HG03354 (cell line): ENCODE data around the gene INCENP.

Experiments
- ATAC-seq: cut with Tn5 transposase; IDR thresholded peaks from one replicate; pipeline ENCODE4 v1.9.1; 2021; ENCODE audit warnings: mild to moderate bottlenecking; ENCODE audit not compliant: unreplicated experiment, poor library complexity, severe bottlenecking

Gene INCENP

DNA sequence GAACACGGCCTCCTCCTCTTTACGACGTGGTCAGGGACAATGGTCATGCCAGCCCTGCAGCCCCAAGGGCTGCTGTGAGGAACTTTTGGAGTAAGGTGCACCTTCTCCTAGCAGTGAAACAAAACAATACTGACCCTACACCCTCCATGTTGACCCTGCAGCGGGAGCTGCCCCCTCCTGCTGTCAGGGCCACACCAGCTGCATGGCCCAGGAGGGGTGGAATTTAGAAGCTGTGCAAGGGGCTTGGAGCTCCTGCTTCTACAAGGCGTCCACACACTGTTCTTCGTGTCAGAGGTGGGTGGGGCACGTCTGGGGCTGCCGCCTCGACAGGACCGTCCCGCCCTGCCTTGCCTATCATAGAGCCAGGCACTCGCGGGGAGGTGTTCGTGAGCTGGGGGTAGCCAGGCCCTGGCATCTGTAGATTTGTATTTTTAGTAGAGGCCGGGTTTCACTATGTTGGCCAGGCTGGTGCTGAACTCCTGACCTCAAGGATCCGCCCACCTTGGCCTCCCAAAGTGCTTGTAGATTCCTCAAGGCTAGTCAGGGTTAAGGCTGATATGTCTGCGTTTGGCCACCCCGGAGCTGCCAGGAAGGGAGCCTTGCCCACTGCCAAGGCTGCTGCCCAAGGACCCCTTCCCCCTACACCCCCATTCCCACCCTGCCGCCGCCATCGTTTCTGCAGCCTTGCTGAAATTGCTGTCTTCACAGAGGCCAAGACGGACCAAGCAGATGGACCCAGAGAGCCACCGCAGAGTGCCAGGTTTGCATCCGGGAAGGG, 15.9 kb downstream of the INCENP start:
- no peak for ATAC-seq

DNA sequence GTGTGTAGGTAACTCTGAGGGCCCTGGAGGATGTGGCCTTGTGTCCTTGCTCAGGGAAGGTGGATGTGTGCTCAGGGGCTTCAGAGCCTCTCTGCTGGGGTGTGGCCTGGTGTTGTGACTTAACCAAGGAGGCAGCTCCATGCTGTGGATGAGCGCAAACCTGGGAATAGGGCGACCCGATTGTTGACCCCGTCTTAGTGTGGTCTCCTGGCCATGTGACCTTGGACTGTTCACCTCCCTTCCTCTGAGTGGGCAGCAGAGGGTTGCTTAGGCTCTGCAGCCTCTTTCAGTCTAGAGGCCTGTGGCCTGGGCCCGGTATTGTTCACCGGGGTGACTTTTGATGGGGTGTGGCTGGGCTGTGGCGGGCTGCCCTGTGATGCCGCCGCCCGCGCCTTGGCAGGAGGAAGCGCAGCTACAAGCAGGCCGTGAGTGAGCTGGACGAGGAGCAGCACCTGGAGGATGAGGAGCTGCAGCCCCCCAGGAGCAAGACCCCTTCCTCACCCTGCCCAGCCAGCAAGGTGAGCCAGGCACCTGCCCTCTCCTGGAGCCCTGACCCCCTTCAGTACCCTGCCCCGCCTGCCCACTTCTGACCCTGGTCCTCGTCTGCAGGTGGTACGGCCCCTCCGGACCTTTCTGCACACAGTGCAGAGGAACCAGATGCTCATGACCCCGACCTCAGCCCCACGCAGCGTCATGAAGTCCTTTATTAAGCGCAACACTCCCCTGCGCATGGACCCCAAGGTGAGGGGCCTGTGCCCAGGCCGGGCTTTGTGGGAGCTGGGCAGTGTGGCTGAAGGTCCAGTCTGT, 16.7 kb downstream of the INCENP start:
- no peak for ATAC-seq

DNA sequence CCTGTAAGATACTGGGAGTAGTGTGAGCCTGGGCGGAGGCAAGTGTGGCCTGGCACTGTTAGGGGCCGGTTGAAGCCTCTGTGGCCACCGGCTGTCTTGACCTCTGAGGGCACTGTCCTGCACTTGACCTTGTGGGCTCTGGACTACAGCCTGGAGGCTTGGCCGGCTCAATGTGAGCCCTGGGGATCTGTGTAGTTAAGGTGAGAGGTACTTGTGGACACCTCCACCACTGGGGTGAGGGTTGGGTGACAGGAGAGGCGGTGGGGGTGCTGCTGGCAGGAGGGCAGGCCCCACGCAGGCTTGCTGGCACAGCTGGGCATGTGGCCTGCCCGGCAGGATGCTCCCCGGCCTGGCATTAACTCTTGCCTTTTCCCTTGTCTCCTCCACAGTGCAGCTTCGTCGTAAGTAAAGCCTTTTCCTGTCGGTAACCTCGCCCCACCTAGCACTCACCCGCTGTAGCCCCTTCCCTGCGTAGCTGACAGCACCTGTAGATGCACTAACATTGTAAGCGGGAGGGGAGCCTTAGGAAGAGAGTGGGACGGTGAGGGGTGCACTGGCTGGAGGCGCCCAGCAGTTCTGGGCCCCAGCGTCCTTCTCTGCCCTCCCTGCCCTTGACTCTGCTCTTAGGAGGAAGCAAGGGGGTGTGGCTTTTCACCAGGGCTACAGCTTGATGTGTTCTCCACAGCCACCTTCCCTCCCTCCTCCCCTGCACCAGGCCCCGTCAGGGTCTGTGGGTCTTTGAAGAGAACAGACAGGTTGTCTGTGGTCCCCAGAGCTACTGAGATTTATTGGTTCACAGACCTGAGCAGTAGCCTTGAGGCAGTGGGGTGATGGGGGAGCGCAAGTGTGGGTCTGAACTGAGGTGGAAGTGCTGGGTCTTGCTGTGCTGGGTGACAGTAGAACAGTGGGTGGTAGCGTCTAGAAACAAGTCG, 17.6 kb downstream of the INCENP start:
- ATAC-seq = no peak

DNA sequence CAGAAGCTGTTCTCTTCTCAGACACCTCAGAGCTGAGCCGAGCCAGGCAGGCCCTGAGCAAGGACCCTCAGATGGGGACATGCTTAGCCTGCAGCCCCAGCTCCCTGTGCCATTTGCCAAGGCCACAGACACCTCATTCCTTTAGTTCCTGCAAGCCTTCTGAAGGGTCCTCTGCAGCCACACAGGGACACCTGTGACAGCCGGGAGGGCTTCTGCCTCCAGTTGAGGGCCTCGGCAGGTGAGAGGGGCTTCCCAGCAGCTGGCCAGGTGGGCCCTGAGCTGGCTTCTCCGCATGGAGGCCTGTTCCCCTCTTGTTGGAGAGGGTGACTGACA, 18.2 kb downstream of the INCENP start:
- no peak for ATAC-seq

DNA sequence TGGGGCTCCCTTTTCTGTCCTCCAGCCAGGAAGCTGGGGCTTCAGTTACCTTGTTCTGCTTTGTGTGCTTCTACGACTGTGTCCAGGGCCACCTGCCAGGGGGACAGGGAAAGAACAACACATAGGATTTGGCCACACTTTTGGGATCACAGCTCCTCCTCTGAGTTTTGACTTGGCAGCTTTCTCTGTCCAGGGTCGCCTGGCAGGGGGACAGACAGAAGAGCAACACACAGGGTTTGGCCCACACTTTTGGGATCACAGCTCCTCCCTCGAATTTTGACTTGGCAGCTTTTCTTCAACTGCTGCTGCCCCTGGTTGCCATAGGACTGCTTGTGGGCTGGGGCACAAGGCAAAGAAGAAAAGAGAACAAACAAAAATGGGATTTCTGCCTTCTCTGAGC, 19.1 kb downstream of the INCENP start:
- ATAC-seq = no peak

DNA sequence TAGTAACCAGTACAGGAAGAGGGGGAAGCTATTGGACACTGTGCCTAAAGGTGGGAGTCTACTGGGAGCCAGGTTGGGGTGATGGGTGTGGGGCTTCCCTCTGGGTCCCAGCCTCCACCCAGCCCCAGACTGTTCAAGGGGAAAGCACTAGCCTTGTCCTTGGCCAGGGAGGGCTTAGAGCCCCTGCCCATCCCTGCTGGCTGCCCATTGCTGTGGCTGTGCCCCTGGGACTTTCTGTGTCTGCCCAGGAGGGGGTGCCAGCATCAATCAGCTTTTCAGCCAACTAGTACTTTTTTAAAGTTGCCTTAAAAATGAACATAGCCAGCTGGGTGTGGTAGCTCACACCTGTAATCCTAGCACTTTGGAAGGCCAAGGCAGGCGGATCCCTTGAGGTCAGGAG, 19.9 kb downstream of the INCENP start:
- ATAC-seq = no peak

DNA sequence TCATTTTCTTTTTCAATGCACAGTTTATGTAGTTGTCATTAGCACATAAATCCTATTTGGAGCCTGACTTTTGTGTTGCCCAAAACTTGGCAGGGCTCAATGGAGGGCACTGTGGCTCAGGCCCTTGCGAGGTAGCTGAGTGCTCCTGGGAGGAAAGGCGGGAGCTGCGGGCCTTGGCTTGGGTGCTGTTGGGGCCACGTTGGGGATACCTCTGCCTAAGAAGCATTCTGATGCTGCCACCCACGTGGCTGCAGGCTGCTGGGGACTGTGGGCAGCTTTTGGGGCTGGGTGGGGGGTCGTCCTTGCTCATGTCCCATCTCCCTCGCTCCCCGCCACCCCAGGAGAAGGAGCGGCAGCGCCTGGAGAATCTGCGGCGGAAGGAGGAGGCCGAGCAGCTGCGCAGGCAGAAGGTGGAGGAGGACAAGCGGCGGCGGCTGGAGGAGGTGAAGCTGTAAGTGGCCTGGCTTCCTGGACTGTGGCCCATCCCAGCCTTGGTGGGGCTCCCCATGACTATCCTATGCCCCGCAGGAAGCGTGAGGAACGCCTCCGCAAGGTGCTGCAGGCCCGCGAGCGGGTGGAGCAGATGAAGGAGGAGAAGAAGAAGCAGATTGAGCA, 20.9 kb downstream of the INCENP start:
- no peak for ATAC-seq

DNA sequence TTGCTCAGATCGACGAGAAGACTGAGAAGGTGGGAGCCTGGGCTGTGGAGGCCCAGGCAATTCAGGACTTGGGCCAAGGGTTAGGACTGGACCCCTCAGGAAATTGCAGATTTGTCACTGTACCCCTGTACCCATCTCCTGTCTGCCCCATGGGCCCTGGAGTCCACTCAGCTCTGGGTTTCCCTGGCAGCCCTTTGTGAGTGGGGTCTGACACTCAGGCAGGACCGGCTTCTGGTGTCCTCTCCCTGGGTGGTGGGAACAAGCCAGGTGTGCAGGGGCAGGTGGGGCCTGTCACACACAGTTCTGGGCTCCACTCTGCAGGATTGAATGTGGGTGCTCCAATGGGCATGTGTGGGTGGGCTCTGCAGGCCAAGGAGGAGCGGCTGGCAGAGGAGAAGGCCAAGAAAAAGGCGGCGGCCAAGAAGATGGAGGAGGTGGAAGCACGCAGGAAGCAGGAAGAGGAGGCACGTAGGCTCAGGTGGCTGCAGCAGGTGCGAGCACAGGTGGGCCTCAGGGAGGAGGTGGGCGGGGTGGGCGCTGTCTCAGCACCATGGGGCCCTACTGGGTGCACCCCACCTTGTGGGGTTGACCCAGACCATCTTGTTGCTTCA, 21.6 kb downstream of the INCENP start:
- ATAC-seq = no peak

DNA sequence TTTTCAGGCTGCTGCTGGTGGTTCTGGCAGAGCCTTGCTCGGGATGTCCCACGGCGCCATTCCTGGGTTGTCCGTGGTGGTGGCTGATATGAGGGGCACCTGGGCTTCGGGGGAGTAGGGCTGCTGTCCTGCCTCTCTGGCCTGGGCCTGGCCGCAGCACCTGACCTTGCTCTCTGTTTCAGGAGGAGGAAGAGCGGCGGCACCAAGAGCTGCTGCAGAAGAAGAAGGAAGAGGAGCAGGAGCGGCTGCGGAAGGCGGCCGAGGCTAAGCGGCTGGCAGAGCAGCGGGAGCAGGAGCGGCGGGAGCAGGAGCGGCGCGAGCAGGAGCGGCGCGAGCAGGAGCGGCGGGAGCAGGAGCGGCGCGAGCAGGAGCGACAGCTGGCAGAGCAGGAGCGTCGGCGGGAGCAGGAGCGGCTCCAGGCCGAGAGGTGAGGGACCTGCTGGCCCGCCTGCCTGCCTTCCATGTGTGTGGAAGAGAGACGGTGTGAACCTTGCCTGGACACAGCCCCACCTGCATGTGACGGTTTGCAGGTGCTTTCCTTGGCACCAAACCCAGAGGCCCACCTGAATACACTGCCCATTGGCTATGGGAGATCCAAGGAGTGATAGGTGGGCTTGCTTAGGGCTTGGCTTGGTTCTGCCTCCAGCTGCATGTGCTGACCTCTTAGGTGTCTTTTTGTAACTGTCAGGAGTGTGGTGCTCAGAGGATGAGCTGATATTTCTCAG, 22.8 kb downstream of the INCENP start:
- no peak for ATAC-seq

DNA sequence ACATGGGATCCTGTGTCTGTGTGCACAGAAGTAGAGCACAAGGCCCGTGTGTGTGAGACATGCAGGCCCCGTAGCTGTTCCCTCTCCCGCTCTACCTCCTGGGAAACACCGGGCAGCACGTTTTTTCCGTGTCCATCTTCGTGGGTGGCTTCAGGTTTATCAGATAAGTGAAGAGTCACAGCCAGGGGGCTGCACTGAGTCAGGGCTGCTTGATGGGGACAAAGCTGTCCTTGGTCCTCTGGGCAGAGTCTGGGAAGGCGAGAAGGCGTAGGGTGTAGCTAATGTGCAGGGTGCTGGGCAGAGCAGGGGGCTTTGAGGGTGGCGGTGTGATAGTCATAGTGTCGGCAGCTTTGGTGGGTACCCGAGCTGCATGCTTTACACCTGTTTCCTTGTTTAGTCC, 23.7 kb downstream of the INCENP start:
- no peak for ATAC-seq

DNA sequence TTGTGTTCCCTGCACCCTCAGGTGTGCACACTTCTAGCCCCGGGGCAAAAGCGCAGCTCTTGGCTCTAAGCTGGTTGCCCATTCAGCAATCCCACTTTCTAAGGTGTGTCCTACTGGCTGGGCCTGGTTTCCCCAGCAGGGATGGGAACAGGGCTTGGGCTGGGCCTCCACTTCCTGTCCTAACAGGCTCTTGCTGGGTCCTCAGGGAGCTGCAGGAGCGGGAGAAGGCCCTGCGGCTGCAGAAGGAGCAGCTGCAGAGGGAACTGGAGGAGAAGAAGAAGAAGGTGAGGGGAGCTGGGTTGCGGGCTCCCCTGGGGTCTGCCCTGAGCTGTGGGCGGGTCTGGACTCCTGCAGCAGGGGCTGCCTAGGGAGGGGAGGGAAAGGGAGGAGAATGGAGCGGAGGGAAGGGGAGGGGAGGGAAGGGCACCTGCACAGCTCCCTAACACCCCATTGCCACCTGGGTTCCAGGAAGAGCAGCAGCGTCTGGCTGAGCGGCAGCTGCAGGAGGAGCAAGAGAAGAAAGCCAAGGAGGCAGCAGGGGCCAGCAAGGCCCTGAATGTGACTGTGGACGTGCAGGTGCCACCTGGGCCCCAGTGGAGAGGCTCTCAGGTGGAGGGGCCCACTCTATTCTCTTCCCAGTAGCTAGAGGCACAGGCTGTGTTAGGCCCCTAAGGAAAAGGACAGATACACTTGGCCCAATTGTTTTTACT, 24.6 kb downstream of the INCENP start:
- ATAC-seq = no peak

DNA sequence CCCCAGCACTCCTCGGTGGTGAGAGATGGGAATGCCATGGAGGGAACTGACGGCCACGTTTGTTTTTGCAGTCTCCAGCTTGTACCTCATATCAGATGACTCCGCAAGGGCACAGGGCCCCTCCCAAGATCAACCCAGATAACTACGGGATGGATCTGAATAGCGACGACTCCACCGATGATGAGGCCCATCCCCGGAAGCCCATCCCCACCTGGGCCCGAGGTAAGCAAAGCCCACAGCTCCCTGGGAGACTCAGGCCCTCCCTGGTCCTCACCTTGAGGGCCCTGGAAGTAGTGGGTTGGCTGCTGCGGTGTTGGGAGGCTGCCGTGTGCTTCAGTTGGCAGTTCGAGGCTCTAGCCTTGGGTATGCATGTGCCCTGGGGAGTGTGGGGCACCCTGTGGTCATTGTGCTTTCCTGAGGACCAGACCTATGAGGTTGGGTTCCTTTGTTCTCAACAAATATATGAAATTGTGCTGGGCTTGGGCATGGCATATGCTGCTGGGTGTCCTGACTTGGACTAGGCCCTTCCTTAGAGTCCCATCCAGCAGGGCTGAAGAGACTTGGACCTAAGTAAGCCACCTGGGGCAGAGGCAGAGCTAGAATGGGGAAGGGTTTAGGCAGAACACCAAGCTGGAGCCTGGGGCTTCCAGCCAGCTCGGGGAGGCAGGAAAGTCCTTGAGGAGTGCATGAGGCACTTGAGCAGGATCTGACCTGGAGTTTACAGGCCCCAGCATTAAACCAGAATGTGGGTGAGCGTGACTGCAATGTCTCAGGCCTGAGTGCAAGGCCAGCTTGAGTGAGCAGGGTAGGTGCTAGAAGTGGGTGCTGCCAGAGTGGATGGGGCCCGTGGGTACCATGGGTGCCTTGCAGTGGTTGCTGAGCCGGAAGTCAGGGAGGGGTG, 26.4 kb downstream of the INCENP start:
- no peak for ATAC-seq

DNA sequence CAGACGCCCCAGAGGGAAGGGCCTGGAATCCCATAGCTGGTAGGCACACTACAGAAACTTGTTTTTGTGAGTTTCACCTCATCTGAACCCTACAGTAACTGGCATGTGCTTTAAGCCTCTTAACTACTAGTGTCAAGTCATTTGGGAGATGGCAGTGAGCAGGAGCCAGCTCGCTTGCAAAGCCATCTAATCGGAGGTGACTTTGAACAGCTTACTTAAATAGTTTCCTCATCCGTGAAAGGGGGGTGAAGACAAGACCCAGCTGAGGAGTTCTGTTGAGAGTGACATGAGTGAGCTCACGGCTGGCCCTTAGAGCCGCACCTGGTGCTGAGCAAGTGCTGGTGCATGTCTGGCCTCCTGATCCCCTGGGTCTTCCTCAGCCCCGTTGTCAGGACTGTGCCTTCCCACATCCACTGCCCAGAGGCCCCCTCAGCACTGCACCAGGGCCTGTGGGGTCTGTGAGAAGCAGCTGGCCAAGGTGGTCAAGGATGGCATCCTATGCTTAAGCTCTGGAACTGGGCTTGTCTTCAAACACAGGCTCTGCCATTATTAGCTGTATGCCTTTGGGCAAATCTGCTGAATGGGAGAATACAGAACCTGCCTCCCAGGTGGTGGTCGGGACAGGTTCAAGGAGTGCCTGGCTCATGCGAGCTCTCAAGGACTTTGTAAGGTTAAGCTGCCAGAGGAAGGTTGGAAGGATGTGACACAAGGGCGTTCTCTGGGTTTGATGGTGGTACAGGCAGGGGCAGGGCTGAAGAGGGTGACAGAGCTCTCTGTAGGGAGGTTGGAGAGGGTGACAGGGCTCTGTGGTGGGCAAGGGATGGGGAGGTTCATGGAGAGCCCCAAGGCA, 27.3 kb downstream of the INCENP start:
- ATAC-seq = no peak

DNA sequence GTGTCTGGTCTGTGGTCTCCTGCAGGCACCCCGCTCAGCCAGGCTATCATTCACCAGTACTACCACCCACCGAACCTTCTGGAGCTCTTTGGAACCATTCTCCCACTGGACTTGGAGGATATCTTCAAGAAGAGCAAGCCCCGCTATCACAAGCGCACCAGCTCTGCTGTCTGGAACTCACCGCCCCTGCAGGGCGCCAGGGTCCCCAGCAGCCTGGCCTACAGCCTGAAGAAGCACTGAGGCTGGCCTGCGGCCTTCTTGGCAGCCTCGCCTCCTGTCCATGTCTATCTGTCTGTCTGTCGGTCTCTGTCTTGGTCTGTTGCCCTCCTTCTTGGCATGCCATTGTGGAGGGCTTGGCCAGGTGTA, 27.9 kb downstream of the INCENP start:
- no peak for ATAC-seq

DNA sequence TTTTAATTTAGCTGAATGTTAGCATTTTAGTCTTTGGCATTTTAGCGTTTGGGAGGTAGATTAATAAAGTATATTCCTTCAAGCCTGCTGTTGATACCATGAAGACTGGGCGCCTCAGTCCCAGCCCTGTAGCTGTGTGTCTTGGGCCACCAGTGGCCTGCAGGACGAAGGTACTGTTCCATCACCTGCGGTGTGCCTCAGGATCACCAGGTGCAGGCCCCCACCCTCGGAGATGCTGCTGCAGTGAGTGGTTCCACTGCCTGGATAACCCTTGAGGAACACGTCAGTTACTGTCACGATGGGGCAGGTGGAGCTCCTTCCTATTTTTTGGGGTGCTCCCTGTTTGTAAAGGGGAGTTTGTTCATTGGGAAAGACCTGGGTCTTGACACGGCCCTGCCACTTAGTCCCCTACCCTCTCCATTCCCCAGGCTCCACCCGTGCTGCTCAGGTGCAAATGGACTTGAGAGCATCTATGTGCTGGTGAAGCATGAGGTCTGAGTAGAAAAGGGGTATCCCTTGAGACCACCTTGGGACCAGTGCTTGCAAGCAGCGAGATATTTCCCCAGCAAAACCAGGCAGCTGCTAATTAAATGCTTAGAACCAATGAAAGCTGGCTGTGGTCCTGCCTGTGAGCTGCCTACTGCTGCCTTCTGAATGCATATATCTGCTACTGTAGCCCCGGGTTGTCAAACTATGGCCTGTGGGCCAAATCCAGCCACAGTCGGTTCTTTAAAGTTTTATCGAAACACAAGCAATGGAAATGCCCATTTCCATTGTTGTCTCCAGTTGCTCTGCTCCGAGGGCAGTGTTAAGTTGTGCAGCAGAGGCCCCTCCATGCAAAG, 28.7 kb downstream of the INCENP start:
- no peak for ATAC-seq

DNA sequence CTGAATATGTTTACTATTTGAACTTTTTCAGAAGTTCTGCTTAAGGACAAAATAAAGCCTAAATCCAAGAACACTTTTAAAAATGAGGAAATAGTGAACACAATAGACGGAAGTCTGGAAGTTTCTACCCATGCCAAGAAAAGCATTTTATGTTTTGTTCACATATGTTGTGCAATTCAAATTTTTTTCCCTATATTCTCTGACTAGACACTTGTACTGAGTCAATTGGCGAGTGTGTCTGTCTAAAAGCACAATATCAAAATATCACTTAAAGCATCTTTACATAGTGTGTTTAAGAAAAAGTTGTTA, 29.2 kb downstream of the INCENP start:
- ATAC-seq = no peak
